Measurements from ENCODE around the gene PFDN6.
A peak's percentile ranks its signal among the peaks of the same experiment; 100 is the strongest.

Gene PFDN6

GRCh38 chr6:33295621-33296369, 6.4 kb downstream of the PFDN6 start:
- no peak for DNase-seq (ENCODE audit: low read depth)

- DNase-seq (ENCODE audit: low read depth): no peak
These were observed 7.5 kb downstream of the PFDN6 start for GRCh38 chr6:33296797-33297405.

DNA sequence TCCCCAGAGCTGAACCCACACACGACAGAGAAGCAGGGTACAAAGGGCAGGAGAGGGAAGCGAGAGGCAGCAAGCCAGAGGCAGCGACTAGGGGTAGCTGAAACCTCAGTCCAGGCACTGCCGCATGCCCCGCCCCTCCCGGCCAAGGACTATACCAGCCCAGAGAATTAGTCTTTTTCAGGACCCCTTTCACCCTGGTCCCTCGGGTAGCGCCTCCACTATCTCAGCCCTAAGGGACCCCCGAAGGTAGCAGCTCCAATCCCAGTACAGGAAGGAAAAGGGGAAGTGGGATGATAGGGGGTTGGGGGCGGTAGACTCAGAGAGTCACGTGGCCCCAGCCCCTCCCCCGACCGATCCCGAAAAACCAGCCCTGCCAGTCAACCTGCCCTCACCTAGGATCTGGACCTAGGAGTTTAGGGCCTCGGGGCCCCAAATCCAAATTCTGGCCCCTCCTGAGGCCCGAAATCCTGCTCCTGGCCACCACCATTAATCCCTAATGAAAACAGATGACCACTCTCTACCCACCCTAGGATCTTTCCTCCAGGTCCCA, 8.1 kb downstream of the PFDN6 start:
- DNase-seq (ENCODE audit: low read depth): no peak

GRCh38 chr6:33297956-33298772, 8.8 kb downstream of the PFDN6 start:
- DNase-seq (ENCODE audit: low read depth): peak; percentile 28

- DNase-seq (ENCODE audit: low read depth): peak; percentile 53
These were observed 9.4 kb downstream of the PFDN6 start, which contains the start of gene RGL2 for GRCh38 chr6:33298773-33299236. Gene RGL2 (minus strand): TSS chr6:33298942. CDS start chr6:33298610, 332 bp downstream.

- peak; percentile 94 for DNase-seq (ENCODE audit: low read depth)
These were observed 10.0 kb downstream of the PFDN6 start for GRCh38 chr6:33299237-33299944.

DNA sequence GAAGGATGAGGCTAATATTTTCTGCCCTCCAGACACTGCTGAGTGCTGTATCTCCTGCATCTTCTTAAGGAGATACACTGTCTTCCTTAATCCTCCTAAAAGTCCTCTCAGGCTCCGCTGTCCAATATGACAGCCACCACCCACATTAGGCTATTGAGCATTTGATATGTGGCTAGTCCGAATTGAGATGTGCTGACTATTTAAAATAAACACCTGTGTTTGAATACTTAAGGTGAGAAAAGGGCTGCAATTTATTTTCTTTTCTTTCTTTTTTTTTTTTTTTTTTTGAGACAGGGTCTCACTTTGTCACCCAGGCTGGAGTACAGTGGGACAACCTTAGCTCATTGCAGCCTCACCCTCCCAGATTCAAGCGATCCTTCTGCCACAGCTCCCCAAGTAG, 12.5 kb downstream of the PFDN6 start:
- DNase-seq (ENCODE audit: low read depth): no peak

GRCh38 chr6:33304216-33304615, 14.8 kb downstream of the PFDN6 start:
- no peak for DNase-seq (ENCODE audit: low read depth)

DNA sequence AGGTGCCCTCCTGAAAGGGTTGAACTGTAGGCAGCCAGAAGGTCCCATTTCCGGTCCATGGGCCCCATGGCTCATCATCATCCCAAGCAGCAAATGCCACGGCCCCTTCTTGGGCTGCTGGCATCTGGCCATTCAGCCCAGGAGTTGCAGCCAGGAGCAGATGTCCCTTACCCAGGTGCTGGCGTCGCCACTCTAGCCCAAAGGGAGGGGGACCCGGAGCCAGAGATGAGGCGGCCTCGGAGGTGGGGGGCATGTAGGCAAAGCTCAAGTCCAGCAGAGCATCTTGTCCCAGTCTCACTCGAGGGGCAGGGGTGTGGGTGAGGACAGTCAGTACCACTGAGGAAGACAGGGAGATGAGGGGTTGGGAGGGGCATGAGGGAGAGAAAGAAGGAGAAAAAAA, 15.7 kb downstream of the PFDN6 start:
- DNase-seq (ENCODE audit: low read depth): no peak

GRCh38 chr6:33306356-33306755, 17.0 kb downstream of the PFDN6 start:
- no peak for DNase-seq (ENCODE audit: low read depth)

DNA sequence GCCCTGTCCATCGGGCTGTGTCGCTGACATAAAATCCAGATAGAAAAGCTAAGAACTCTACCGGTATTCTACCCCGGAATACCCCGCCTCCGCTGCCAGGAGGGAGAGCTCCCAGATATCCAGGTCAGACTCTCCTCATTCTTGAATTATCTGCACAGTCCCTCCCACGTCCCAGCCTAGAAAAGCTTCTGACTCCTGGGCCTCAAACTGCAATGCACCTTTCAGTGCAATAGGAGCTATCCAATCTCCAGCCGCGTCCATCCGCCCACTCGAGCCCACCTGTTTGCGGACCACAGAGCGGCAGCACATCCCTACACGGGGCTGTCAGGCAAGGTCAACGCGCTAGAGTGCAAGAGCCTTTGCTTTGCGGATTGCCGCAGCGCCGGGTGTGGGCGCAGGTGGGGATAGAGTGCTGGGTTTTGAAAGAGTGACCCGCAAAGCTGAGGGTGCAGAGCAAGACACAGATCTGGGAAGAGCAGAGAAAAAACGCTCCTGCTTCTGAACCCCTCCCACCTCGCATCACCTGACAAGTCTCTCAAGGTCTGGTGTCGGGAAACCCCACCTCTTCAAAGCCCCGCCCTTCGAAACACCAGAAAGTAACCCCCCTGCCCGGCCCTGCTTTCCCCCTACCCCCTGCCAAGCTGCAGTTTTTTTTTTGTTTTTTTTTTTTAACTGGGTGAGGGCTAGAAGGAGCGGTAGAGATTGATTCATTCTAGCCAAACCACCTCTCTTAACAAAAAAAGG, 23.1 kb downstream of the PFDN6 start:
- peak; percentile 73 for DNase-seq (ENCODE audit: low read depth)

- DNase-seq (ENCODE audit: low read depth): no peak
These were observed 23.8 kb downstream of the PFDN6 start for GRCh38 chr6:33313105-33313708.

DNA sequence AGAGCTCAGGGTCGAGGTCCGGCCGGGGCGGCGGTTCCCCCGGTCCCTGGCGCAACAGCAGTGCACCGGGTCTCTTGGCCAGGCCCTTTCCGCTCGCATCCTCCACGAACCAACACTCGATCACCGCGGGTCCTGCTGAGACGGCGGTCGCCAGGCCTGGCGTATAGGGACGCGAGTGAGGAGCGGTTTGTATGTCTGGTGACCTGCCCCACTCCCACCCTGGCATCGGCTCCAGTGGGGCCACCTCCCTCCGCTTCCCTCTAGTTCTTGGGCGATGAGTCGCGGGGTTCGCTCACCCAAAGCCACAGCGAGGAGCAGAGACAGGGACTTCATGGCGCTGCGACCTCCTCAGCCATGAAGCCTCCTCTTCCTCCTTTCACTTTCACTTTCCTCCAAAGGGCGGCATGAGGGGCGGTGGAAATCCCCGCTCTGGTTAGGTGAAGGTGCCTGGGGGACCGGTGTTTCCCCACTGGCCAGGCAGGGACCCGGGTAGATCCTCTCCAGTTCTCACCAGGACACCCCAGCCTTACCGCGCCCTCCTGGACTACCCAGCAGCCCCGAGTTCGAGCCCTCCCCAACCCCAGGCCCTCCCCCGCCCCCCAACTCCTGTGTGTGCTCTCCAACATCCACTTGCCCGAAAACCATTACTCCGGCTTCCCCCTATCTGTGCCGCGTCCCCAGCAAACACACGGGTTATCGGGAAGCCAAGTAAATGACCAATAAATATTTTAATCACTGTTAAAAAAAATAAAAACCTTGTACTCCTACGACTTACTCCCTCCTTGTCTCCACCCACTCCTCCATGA, 24.5 kb downstream of the PFDN6 start, which contains the start of gene TAPBP:
TSS of gene TAPBP (minus strand) at position 370 of the 806 bp plus-strand sequence. CDS start at position 333, 37 bp downstream.
- peak; percentile 71 for DNase-seq (ENCODE audit: low read depth)

GRCh38 chr6:33314515-33314942, 25.1 kb downstream of the PFDN6 start:
- DNase-seq (ENCODE audit: low read depth): peak; percentile 44

DNA sequence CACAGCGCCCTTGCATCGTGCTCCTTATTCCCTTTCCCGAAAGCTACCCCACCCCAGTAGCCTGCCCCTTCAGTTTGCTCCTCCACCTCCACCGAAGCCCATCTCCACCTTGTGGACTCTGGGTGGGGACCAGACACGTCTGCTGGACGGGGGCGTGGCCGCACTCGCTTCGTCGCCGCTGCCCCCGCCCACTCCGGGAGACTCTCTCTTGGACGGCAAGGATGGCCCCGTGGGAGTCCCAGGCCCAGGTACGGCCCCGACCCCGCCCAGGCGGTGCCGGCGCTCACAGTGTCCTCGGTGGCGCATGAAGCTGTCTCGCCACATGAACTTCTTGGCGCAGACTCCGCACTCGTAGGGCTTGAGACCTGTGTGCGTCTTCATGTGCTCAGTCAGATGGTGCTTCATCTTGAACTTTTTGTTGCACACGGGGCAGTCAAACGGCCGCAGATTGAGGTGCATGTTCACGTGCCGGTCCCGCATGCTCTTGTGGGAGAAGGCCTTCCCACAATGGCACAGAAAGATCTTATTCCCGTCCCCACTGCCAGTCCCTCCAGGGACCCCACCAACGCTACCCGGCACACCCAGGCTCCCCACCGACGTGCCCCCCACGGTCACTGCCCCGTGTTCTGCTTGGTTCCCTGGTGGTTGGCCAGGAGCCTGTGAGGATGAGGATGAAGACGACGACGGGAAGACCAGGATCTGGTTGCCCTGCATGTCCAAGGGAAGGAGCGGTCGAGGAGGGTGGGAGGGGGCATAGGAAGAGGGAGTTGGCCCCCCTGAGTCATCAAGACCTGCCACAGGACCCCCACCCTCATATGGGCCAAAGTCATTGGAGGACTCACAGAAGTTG, 25.8 kb downstream of the PFDN6 start:
- no peak for DNase-seq (ENCODE audit: low read depth)

DNA sequence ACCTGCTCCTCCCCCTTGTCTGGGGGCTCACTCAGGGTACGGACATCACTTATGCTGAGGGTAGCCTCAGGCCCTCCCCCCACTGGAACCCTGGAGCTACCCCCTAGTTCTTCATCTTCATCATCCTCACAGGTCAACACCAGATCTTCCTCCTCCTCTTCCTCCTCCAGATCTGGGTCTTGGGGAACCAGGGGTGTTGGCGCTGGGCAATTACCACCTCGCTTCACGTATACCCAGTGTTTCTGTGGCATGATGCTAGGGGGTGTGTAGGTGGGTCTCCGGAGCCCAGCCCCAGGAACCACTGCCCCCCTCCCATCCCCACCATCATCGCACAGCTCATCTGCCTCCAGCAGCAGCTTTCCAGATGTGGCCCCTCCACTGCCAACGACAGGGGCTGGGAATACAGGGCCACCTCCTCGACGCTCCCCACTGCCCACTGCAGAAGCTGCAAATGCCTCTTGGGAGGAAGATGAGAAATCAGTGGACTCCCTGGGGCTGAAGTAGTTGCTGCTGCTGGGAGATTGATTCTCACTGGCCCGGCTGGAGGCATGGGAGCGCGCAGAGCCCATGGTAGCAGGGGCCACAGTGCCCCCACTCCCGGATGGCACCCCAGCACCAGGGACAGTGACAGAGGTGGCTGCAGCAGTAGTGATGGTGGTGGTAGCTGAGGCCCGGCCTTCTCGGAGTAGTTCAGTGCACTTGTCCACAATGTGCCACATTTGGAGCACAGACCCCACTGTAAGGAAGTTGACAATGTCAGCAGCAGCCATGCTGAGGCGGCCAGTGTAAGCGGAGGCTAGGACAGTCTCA, 26.6 kb downstream of the PFDN6 start:
- no peak for DNase-seq (ENCODE audit: low read depth)

- no peak for DNase-seq (ENCODE audit: low read depth)
These were observed 27.4 kb downstream of the PFDN6 start for GRCh38 chr6:33316603-33317418.

Data from activated T-cell treated with anti-CD3 and anti-CD28 coated beads for 1 hour (primary cell).